Measurements from ENCODE around the gene SELENOF.

- TF ChIP-seq EP300 (IDR thresholded peaks at IDR 0.05; ENCODE audit: borderline replicate concordance in 1 of 2, low read depth in 1 of 2, low read length in 1 of 2) = no peak
- TF ChIP-seq POLR2AphosphoS5 (IDR thresholded peaks at IDR 0.05; ENCODE audit: low read depth, low read length) = no peak
- TF ChIP-seq CHD2 (IDR thresholded peaks at IDR 0.05; ENCODE audit: low read length, partially characterized antibody) = no peak
- TF ChIP-seq CTCF (IDR thresholded peaks at IDR 0.05) = no peak
- no peak for TF ChIP-seq RFX5 (IDR thresholded peaks at IDR 0.05; ENCODE audit: low read length)
- TF ChIP-seq EZH2phosphoT487 (IDR thresholded peaks at IDR 0.05; ENCODE audit: borderline replicate concordance, low read depth) = no peak
- no peak; the same call in 1 of the 2 replicates for TF ChIP-seq MAX (IDR thresholded peaks at IDR 0.05; ENCODE audit: low read depth)
- no peak for TF ChIP-seq RAD21 (IDR thresholded peaks at IDR 0.05; ENCODE audit: low read length)
- TF ChIP-seq RCOR1 (IDR thresholded peaks at IDR 0.05; ENCODE audit: low read length) = no peak
- TF ChIP-seq RXRA (IDR thresholded peaks at IDR 0.05; ENCODE audit: borderline replicate concordance, low read depth) = no peak
Measured at GRCh38 chr1:86913399-86913895, 479 bp downstream of the SELENOF start.

Data from SK-N-SH (cell line).